ENCODE results near the gene PABPN1. TPM values are rescaled to one million over a fixed set of nuclear protein-coding genes. Genes with fewer than 3 reads are reported as not detected.

The PABPN1 gene
- total and polyA plus RNA-seq, 4 donors: 40.9 to 59.6 (median 48.0) TPM

GRCh38 chr14:23344481-23344880 is 23.2 kb downstream of the PABPN1 start:
- Histone ChIP-seq H3K9ac (ENCODE audit: low read depth in 1 of 2, low read length in 2 of 2) (no peak overlapping the region), H3K4me1 (ENCODE audit: control insufficient read depth in 4 of 4, insufficient read depth in 4 of 4, low read length in 3 of 4) (no peaks in the 10 kb centered on the region), H3K27me3 (ENCODE audit: control insufficient read depth in 4 of 4, insufficient read depth in 4 of 4, low read length in 3 of 4) (no peaks in the 10 kb centered on the region), H3K4me3 (ENCODE audit: low read depth in 1 of 3, low read length in 3 of 3) (no peak overlapping the region), H3K9me3 (ENCODE audit: control insufficient read depth in 4 of 4, low read length in 3 of 4) (no peaks in the 10 kb centered on the region), H3K27ac (ENCODE audit: low read depth in 1 of 2, low read length in 2 of 2) (no peak overlapping the region), H3K36me3 (ENCODE audit: control insufficient read depth in 4 of 4, insufficient read depth in 3 of 4, low read depth in 1 of 4, low read length in 3 of 4) (no peaks in the 10 kb centered on the region)
- DNase-seq (ENCODE audit: low spot score): no peak
- no peak for TF ChIP-seq SP1 (IDR thresholded peaks at IDR 0.05)
- TF ChIP-seq ZBTB33 (IDR thresholded peaks at IDR 0.05): no peak
- no peak for TF ChIP-seq ATF3 (IDR thresholded peaks at IDR 0.05)
- no peak for TF ChIP-seq FOXA2 (IDR thresholded peaks at IDR 0.05)
- no peak for TF ChIP-seq RXRA (IDR thresholded peaks at IDR 0.05)
- TF ChIP-seq EGR1 (IDR thresholded peaks at IDR 0.05; ENCODE audit: low read depth in 2 of 2): no peak
- TF ChIP-seq FOXA1 (IDR thresholded peaks at IDR 0.05): no peak
- no peak for TF ChIP-seq GABPA (IDR thresholded peaks at IDR 0.05 in 1 of 2, conservative IDR thresholded peaks at IDR 0.05 in 1 of 2)
- no peak for TF ChIP-seq YY1 (IDR thresholded peaks at IDR 0.05)
- no peak for TF ChIP-seq NR2F2 (IDR thresholded peaks at IDR 0.05)
- TF ChIP-seq HNF4G (IDR thresholded peaks at IDR 0.05): no peak
- WGBS: 57% methylated on average over 3 of the region's 3 CpGs

- H3K27ac ChIP-seq (ENCODE audit: low read depth in 1 of 2, low read length in 2 of 2): no peak overlapping the region
- no peak overlapping the region for H3K4me3 ChIP-seq (ENCODE audit: low read depth in 1 of 3, low read length in 3 of 3)
- 76% methylated on average over 13 of the region's 13 CpGs for WGBS
- H3K9ac ChIP-seq (ENCODE audit: low read depth in 1 of 2, low read length in 2 of 2): no peak overlapping the region
- TF ChIP-seq RXRA (IDR thresholded peaks at IDR 0.05) (no peak), HNF4G (IDR thresholded peaks at IDR 0.05) (no peak), MAX (IDR thresholded peaks at IDR 0.05) (no peak), CTCF (IDR thresholded peaks at IDR 0.05; ENCODE audit: low read depth, low read length, missing input control) (no peak), YY1 (IDR thresholded peaks at IDR 0.05) (no peak), ATF3 (IDR thresholded peaks at IDR 0.05) (no peak), TAF1 (conservative IDR thresholded peaks at IDR 0.05) (no peak), EGR1 (IDR thresholded peaks at IDR 0.05; ENCODE audit: low read depth in 2 of 2) (no peak), JUND (IDR thresholded peaks at IDR 0.05) (no peak), NR2F2 (IDR thresholded peaks at IDR 0.05) (no peak), FOXA2 (IDR thresholded peaks at IDR 0.05) (no peak), RAD21 (IDR thresholded peaks at IDR 0.05) (no peak), GABPA (IDR thresholded peaks at IDR 0.05 in 1 of 2, conservative IDR thresholded peaks at IDR 0.05 in 1 of 2) (no peak), ZBTB33 (IDR thresholded peaks at IDR 0.05) (no peak), SP1 (IDR thresholded peaks at IDR 0.05) (no peak), HNF4A (conservative IDR thresholded peaks at IDR 0.05) (no peak)
- no peak for DNase-seq (ENCODE audit: low spot score)
- no peaks in the 10 kb centered on the region for H3K36me3 ChIP-seq (ENCODE audit: control insufficient read depth in 4 of 4, insufficient read depth in 3 of 4, low read depth in 1 of 4, low read length in 3 of 4)
- no peaks in the 10 kb centered on the region for H3K9me3 ChIP-seq (ENCODE audit: control insufficient read depth in 4 of 4, low read length in 3 of 4)
- H3K4me1 ChIP-seq (ENCODE audit: control insufficient read depth in 4 of 4, insufficient read depth in 4 of 4, low read length in 3 of 4): no peaks in the 10 kb centered on the region
- H3K27me3 ChIP-seq (ENCODE audit: control insufficient read depth in 4 of 4, insufficient read depth in 4 of 4, low read length in 3 of 4): no peaks in the 10 kb centered on the region
Observed at GRCh38 chr14:23345987-23346692, 24.9 kb downstream of the PABPN1 start.
